Ureter (tissue), 1 donor: ENCODE measurements around the gene GART. TPM values are rescaled to one million over a fixed set of nuclear protein-coding genes. Genes with fewer than 3 reads are reported as not detected.
"Not testable (repeated sequence)": the region's sequence is repeated elsewhere in the genome, so short reads cannot be mapped to it uniquely, and the experiment has no call there.

Source experiments
- DNase-seq: peaks from one replicate; pipeline ENCODE4 v3.0.0-alpha.2; 2020; ENCODE audit warnings: low spot score
- total RNA-seq: library from RNA; stranded (reverse); gene quantifications from one replicate; pipeline ENCODE4 v1.2.4, GENCODE V29; 2023
- donor health status: DM: yes; HTN: yes; CAD: no.

Gene GART
- total RNA-seq, 1 donor from 2014 or later, result 103 TPM

- DNase-seq, result no peak
These were observed 23.0 kb downstream of the GART start for GRCh38 chr21:33518899-33519298.

GRCh38 chr21:33514229-33514628, 27.7 kb downstream of the GART start:
- no peak for DNase-seq

DNA sequence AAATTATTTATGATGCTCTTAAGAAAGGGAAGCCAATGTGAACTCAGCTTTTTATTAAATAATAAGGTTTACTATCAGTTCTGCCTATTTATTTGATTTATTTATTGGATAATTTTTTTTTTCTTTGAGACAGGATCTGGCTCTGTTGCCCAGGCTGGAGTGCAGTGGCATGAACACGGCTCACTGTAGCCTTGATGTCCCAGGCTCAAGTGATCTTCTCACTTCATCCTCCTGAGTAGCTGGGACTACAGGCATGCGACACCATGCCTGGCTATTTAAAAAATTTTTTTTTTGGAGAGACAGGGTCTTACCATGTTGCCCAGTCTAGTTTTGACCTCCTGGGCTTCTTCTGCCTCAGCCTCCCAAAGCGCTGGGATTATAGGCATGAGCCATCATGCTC, 29.4 kb downstream of the GART start:
- DNase-seq, result no peak

GRCh38 chr21:33511639-33512038, 30.3 kb downstream of the GART start:
- no peak for DNase-seq

DNA sequence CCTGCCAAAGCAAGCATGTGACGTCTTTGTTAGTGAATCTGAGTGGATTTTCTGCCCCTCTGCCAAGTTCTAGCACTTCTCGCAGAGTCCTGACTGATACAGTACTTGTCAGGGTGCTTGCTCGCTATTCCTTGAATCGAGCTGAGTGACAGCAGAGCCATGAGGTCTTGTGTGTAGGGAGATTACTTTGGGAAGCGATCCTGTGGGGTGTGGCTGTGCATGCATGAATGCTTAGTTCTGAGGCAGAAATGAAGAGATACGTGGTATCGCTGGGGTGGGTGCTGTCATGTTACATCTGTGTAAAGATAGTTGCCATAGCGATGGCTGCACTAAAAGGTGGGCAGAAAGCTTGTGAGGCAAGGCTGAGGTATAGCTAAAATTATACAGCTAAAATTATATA, 31.1 kb downstream of the GART start:
- no peak for DNase-seq

- not testable (repeated sequence) for DNase-seq
These were observed 34.9 kb downstream of the GART start for GRCh38 chr21:33507003-33507402.

DNA sequence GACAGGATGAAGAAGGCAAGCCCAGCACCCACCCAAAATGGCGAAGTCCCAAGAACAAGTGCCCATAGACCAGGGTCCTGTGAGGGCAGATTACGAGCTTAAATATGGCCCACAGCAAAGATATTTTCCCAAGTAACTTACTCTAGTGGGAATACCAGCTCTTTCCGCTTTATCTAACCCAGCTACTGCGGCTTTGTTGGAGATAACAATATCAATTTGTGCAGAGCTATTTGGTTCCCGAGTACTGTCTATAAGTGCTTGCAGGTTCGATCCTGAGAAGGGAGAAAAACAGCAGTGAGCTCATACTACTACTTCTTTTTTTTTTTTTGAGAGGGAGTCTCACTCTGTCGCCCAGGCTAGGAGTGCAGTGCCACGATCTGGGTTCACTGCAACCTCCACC, 36.1 kb downstream of the GART start:
- no peak for DNase-seq

- DNase-seq, result no peak
These were observed 45.6 kb downstream of the GART start for GRCh38 chr21:33496345-33496744.

DNA sequence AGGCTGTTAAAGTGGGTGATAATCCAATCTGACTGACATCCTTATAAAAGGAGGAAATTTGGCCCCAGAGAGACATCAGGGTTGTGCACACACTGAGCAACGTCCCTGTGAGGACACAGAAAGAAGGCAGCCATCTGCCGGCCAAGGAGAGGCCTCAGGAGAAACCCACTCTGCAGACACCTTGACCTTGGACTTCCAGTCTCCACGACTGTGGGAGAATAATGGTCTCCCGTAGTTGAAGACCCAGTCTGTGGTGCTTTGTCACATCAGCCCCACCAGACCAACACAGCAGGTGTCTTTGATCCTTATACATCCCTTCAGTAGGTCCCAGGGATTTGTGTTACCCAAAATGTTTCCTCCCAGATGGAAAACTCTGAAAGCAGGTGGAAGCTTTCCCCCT, 46.2 kb downstream of the GART start:
- no peak for DNase-seq

DNA sequence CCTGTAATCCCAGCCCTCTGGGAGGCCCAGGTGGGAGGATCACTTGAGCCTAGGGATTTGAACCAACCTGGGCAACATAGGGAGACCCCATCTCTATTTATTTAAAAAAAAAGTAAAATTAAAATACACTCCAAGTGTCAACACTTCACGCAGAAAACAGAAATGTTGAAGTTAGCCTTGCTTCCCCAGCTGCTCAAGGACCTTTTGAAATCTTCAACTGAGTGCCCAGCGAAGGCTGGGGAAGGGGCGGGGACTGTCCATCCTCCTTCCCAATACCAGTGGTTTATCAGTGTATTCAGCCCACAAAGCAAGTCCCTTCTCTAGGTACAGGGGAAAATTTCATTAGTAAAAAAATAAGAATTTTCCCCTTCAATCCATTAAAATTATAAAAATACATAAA, 48.2 kb downstream of the GART start:
- DNase-seq, result no peak

GRCh38 chr21:33492571-33492970, 49.3 kb downstream of the GART start:
- no peak for DNase-seq

GRCh38 chr21:33491373-33492102, 50.4 kb downstream of the GART start, which contains the start of gene DNAJC28:
TSS of gene DNAJC28 (minus strand) at chr21:33491716. CDS start at chr21:33489393, 2,323 bp downstream.
- peak; percentile 93 for DNase-seq

DNA sequence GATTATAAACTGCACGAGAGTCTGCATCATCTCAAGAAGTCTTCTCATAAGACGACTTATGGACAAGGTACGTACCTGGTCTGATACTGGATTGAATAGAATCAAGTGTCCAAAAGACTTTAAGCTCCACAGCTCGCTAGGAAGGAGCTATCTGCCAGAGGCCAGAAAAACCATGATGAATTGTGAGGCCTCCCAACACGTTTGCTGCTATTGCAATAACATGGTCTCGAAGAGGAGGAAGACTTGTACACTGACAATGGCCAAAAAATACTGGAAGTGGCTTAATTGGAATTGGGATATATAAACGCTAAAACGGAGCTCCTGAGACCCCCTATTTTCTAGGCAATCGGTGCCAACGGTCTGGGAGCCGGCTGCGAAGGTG, 50.9 kb downstream of the GART start:
- DNase-seq, result no peak

- DNase-seq, result no peak
These were observed 53.0 kb downstream of the GART start for GRCh38 chr21:33488936-33489335.

DNA sequence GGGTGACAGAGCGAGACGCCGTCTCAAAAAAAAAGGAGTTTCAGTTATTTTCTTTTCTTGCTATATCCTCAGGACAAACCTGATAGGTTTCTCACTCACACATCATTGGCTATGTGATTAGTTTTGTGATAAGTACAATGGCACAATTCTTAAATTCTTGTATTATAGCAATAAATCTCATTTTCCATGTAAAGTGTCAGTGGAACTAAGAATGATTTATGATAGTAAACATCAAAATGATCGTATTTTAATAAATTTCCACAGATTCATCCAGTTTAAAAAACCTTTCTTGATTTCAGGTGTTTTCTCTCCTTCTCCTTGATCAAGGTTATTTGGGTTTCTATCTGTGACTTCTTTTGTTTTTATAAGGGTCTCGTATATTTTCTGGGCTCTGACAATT, 53.9 kb downstream of the GART start:
- no peak for DNase-seq

DNA sequence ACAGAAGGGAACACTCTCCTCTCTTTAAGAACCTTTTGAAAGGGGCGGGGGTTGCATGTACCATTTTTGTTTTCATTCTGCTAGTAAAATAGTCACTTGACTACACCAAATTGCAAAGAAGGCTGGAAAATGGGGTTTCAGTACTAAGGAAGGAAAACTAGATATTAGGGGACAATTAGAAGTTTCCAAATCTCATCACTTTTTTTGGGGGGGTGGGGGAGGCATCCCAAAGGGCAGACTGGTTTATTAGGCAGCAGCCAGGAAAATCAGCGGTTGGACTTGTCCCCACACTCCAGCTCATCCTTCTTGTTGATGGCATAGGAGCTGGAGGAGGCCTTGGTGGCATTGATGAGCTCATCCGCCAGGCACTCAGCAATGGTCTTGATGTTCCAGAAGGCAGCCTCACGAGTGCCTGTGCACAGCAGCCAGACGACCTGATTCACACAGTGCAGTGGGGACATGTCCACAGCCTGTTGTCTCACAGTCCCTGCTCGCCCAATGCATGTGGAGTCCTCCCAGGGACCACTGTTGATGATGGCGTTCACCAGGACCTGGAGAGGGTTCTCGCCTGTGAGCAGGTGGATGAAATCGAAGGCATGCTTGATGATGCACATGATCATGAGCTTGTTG, 60.5 kb downstream of the GART start:
- DNase-seq, result no peak

GRCh38 chr21:33480481-33481103, 61.3 kb downstream of the GART start:
- DNase-seq, result no peak

DNA sequence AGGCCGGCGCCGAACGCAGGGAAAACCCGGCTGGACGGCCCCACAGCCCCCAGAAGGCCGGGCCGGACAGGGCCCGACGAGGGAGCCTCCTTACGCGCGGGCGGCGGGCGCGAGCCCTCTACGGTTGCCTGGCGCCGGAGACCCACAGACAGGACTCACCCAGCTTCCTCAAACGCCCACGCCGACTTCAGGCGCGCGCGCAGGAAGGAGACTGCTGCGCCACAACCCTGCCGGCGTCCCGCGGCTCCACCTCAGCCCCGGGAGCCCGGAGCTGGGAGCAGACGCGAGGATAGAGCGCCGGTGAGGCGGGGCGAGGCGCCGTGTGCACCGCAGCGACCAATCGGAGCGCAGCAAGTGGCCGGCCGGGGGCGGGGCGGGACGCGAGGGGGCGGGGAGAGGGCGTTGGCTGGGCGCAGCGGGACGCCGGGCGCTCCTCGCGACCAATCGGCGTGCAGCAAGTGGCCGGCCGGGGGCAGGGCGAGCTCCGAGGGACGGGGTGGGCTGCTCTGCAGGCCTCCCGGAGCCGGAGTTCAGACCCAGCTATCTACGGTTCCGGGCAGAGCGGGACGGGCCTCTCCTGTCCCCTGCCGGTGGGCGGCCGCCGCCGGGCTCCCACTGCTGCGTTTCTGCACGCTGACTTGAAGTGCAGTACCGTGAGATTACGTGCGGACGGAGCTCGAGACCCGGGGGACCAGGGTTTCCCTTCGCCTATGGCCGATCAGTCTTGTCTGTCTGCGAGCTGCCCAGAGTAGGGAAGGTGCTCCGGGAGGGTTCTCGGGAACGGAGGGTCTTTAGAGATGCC, 62.0 kb downstream of the GART start, which contains the start of gene TMEM50B:
Gene TMEM50B (minus strand): TSS at position 296 of the 802 bp plus-strand sequence. CDS start 11,089 bp downstream, outside the sequence.
- peak; percentile 97 for DNase-seq

- no peak for DNase-seq
These were observed 62.8 kb downstream of the GART start for GRCh38 chr21:33478935-33479678.

- DNase-seq, result no peak
These were observed 63.7 kb downstream of the GART start for GRCh38 chr21:33478182-33478581.

DNA sequence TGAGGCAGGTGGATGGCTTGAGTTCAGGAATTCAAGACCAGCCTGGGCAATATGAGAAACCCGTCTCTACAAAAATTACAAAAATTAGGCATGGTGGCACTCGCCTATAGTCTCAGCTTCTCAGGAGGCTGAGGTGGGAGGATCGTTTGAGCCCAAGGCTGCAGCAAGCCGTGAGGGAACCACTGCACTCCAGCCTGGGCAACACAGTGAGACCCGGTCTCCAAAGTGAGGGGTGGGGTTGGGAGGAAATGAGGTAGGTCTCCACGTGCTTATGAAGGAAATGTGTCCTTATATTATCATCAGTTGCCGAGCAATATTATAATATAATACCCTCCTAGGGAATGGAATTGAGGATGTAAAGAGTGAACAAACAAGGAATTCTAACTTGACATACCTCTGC, 64.9 kb downstream of the GART start:
- no peak for DNase-seq
